Ovary (tissue), 9 donors: Measurements from ENCODE around the gene P2RY1. TPM values are rescaled to one million over a fixed set of nuclear protein-coding genes. Genes with fewer than 3 reads are reported as not detected.
"Not testable (repeated sequence)": the region's sequence is repeated elsewhere in the genome, so short reads cannot be mapped to it uniquely, and the experiment has no call there.

Source experiments
- DNase-seq, 5 donors: peaks; one replicate each; pipeline ENCODE4 v3.0.0-alpha.2; 2019 to 2020
- H3K27ac ChIP-seq, 2 donors: fragments of 200-600 bp; one replicate each; pipeline versions ENCODE4 v1.5.1 to v1.8.0; 2019 to 2022
- H3K27me3 ChIP-seq: fragments of 200-600 bp; one replicate; pipeline ENCODE4 v1.8.0; 2022
- H3K36me3 ChIP-seq: fragments of 200-600 bp; sonication (generic); one replicate; pipeline ENCODE4 v1.5.1; 2019
- H3K4me1 ChIP-seq: one replicate; pipeline ENCODE4 v1.8.1; 2013; ENCODE audit warnings: mild to moderate bottlenecking, moderate library complexity; ENCODE audit not compliant: insufficient read depth
- H3K4me3 ChIP-seq: fragments of 200-600 bp; sonication (generic); one replicate; pipeline ENCODE4 v1.5.1; 2017
- H3K9me3 ChIP-seq, 2 donors: fragments of 200-600 bp in 1 of 2; sonication (generic) in 1 of 2; one replicate each; pipeline versions ENCODE4 v1.5.1 to v1.8.1; 2013 to 2019; ENCODE audit warnings: mild to moderate bottlenecking in 1 of 2, moderate library complexity in 1 of 2
- EP300 ChIP-seq: sonication (generic); formaldehyde crosslinking; IDR thresholded peaks from one replicate; pipeline ENCODE4 v1.6.1; 2017; ENCODE audit warnings: antibody characterized with exemption
- POLR2A ChIP-seq: fragments of 450-650 bp; IDR thresholded peaks from one replicate; pipeline ENCODE4 v1.6.1; 2017; ENCODE audit warnings: antibody characterized with exemption, mild to moderate bottlenecking, moderate library complexity
- WGBS, 3 donors: extraction: QIAGEN DNeasy Blood & Tissue Kit in 1 of 3; methylation state at CpG; one replicate each; pipeline versions ENCODE4 v1.1.5 to v1.1.7; 2013 to 2017; 5-methylcytosine and 5-hydroxymethylcytosine counted together
- intact Hi-C, 4 donors: fragments of 100-400 bp; cut with DNase I; formaldehyde crosslinking; loops; one replicate each; pipeline versions ENCODE4 v1.11.0 to v1.15.1; 2022 to 2023
- polyA plus RNA-seq, 2 donors: library from polyadenylated mRNA; stranded (reverse); fragments of 200-250 nt in 1 of 2; fragments of 350-450 nt in 1 of 2; fragmentation: Illumina TruSeq in 1 of 2; extraction: RNeasy Lipid Tissue Mini Kit (QIAGEN cat#74804) in 1 of 2; gene quantifications; one replicate each; pipeline ENCODE4 v1.2.3, GENCODE V29; 2013 to 2014
- total RNA-seq, 7 donors: library from RNA; depleted of rRNA in 2 of 7; stranded (reverse); fragments of >200 nt in 2 of 7; fragmentation: NEBNext Ultra II Directional in 3 of 7; extraction: Animal tissue kit (Norgen Biotek cat#: 25700) in 3 of 7; gene quantifications; one replicate each; pipeline versions ENCODE4 v1.1.0 to v1.2.4, GENCODE V29; 2016 to 2023
- TF ChIP-seq, protein P1 (sequence below), 3 donors: fragments of 450-650 bp in 2 of 3; fragments of 200-600 bp in 1 of 3; IDR thresholded peaks; one replicate each; pipeline versions ENCODE4 v1.5.1 to v1.8.0; 2016 to 2022; ENCODE audit warnings: antibody characterized with exemption in 3 of 3, mild to moderate bottlenecking in 1 of 3
- donor health status: DM: no; HTN: no; CAD: no; lungs with moderate emphysema.
- donor health status: DM: no; HTN: no; CAD: no.
- donor health status: Bipolar disorder and iron deficiency.
- donor health status: DM: yes; HTN: yes; CAD: no.
- donor health status: DM: no; HTN: no; CAD: no.
- donor health status: DM: yes; HTN: yes; CAD: no.

The P2RY1 gene
- total and polyA plus RNA-seq, 9 donors: 4.1 to 17.6 (median 7.2) TPM

DNA sequence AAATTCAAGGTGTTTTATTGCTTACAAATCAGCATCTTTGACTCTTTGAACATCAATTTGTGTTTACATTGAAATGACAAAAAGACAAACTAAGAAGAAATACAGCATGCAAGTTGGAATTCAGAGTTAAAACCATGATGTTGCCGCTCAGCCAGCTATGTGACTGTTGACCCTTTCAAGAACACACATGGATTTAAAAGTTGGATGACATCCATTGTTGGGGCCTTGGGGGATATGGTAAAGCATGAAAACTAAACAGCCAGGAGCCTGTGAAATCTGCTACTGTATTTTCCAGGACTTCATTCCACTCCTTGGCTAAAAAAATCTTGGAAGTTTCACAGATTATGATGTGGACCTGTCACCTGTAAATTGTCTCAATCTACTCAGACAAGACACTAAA, 4.6 kb downstream of the P2RY1 start:
- TF ChIP-seq POLR2A (no peak), EP300 (no peak)
- TF ChIP-seq, protein P1, sequence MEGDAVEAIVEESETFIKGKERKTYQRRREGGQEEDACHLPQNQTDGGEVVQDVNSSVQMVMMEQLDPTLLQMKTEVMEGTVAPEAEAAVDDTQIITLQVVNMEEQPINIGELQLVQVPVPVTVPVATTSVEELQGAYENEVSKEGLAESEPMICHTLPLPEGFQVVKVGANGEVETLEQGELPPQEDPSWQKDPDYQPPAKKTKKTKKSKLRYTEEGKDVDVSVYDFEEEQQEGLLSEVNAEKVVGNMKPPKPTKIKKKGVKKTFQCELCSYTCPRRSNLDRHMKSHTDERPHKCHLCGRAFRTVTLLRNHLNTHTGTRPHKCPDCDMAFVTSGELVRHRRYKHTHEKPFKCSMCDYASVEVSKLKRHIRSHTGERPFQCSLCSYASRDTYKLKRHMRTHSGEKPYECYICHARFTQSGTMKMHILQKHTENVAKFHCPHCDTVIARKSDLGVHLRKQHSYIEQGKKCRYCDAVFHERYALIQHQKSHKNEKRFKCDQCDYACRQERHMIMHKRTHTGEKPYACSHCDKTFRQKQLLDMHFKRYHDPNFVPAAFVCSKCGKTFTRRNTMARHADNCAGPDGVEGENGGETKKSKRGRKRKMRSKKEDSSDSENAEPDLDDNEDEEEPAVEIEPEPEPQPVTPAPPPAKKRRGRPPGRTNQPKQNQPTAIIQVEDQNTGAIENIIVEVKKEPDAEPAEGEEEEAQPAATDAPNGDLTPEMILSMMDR (IDR thresholded peaks at IDR 0.05): no peak
- WGBS, 3 donors: 21 to 35% (median 25%) methylated on average over 1 of the region's 1 CpG
- Histone ChIP-seq H3K9me3 (no peaks in the 10 kb centered on the region), H3K4me1 (peaks cover 2% of the 10 kb centered on the region), H3K4me3 (no peak overlapping the region), H3K36me3 (no peaks in the 10 kb centered on the region), H3K27ac (no peak overlapping the region), H3K27me3 (no peaks in the 10 kb centered on the region)
- intact Hi-C loops: no loop called here
- no peak for DNase-seq

DNA sequence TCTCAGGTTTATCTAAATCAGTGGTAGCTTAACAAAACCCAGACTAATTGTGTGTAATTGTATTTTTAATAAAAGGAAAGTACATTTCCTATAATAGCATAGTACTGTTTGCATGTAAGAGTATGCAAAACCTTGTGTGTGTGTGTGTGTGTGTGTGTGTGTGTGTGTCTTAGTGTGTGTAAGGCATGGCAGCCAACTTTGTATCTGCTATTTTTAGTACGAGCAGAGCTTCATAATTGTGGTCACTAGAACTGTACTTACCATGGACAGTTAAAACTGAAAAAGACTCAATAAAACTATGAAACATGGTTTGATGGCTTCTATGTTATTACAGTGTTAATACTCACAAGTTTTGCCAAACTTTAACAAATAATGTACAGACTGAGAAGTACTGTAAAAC, 6.2 kb downstream of the P2RY1 start:
- WGBS, 3 donors: 24 to 42% (median 33%) methylated on average over 1 of the region's 1 CpG
- Histone ChIP-seq H3K27ac (no peak overlapping the region), H3K4me3 (no peak overlapping the region), H3K36me3 (no peaks in the 10 kb centered on the region), H3K9me3 (no peaks in the 10 kb centered on the region), H3K27me3 (no peaks in the 10 kb centered on the region), H3K4me1 (peaks cover 2% of the 10 kb centered on the region)
- no peak for DNase-seq
- TF ChIP-seq, protein P1 (IDR thresholded peaks at IDR 0.05): no peak
- TF ChIP-seq POLR2A (no peak), EP300 (no peak)
- intact Hi-C loops: no loop called here

DNA sequence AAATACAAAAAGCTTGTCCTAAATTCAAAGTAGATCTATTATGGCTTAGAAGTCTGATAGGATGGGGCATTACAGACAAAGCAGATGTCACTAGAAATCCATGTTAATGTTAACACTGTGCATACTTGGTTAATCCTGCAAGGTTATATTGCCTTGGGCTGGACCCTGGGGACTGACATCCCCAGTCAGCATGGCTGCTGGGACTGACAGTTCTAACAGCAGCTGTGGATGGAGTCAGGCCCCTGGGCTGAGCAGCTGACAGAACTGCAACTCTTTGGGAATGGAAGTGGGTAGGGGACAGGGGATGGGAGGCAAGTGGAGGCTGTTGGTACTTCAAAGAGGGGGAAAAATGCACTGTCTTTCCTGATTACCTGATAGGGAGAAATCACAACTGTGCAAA, 7.5 kb downstream of the P2RY1 start:
- TF ChIP-seq, protein P1 (IDR thresholded peaks at IDR 0.05): no peak
- TF ChIP-seq POLR2A (no peak), EP300 (no peak)

DNA sequence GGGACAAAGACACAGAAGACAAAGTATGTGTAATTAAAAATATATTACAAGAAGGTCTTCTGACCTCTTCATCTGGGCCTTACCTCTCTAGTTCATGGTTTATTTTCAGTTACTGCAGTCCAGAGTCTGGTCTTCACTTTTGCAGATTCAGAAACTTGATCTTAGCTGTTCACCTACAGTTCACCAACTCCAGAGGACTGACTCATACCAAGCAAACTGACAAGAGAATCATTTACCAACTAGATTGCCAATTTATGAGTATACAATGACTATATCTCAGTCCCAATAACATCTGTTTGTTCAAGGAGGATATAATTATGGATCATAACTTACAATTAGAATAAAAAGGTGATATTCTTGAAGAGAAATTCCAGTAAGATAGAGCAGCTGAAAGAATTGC, 9.0 kb downstream of the P2RY1 start:
- Histone ChIP-seq H3K36me3 (no peaks in the 10 kb centered on the region), H3K9me3 (no peaks in the 10 kb centered on the region), H3K4me1 (no peaks in the 10 kb centered on the region), H3K27me3 (no peaks in the 10 kb centered on the region), H3K4me3 (no peak overlapping the region), H3K27ac (no peak overlapping the region)
- DNase-seq: no peak
- intact Hi-C loops: no loop called here
- TF ChIP-seq, protein P1 (IDR thresholded peaks at IDR 0.05): no peak
- no peak for TF ChIP-seq POLR2A

More for the DNA sequence above, 7.5 kb downstream of the P2RY1 start:
- H3K27ac ChIP-seq: no peak overlapping the region
- intact Hi-C loops: no loop called here
- H3K27me3 ChIP-seq: no peaks in the 10 kb centered on the region
- H3K4me3 ChIP-seq: no peak overlapping the region
- no peaks in the 10 kb centered on the region for H3K4me1 ChIP-seq
- DNase-seq: no peak
- H3K36me3 ChIP-seq: no peaks in the 10 kb centered on the region
- no peaks in the 10 kb centered on the region for H3K9me3 ChIP-seq

DNA sequence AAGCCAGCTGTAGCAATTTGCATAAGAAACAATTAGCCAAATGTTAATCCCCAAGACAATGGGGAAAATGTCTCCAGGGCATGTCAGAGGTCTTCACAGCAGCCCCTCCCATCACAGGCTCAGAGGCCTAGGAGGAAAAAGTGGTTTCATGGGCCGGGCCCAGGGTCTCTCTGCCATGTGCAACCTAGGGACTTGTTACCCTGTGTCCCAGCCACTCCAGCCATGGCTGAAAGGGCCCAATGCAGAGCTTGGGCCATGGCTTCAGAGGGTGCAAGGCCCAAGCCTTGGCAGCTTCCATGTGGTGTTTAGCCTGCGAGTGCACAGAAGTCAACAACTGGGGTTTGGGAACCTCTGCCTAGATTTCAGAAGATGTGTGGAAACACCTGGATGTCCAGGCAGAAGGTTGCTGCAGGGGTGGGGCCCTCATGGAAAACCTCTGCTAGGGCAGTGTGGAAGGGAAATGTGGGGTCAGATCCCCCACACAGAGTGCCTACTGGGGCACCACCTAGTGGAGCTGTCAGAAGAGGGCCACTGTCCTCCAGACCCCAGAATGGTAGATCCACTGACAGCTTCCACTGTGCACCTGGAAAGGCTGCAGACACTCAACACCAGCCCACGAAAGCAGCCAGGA, 11.8 kb downstream of the P2RY1 start:
- H3K4me1 ChIP-seq, intact Hi-C loops, H3K27ac ChIP-seq, H3K9me3 ChIP-seq, H3K36me3 ChIP-seq, H3K4me3 ChIP-seq, DNase-seq, H3K27me3 ChIP-seq: not testable (repeated sequence)
- 91 to 96% (median 93%) methylated on average over 3 of the region's 3 CpGs for WGBS, 3 donors

DNA sequence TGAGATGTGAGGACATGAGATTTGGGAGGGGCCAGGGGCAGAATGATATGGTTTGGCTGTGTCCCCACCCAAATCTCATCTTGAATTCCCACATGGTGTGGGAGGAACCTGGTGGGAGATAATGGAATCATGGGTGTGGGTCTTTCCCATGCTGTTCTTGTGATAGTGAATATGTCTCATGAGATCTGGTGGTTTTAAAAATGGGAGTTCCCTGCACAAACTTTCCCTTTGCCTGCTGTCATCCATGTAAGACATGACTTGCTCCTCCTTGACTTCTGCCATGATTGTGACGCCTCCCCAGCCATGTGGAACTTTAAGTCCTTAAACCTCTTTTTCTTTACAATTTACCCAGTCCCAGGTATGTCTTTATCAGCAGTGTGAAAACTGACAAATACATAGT, 12.7 kb downstream of the P2RY1 start:
- H3K9me3 ChIP-seq, H3K36me3 ChIP-seq, DNase-seq, H3K4me1 ChIP-seq, H3K27ac ChIP-seq, H3K4me3 ChIP-seq, H3K27me3 ChIP-seq, intact Hi-C loops: not testable (repeated sequence)
- 95 to 100% (median 98%) methylated on average over 1 of the region's 1 CpG for WGBS, 3 donors
